DOHH2 (cell line): ENCODE results near the gene MPDZ.

ENCODE experiments used
- EZH2phosphoT487 ChIP-seq: fragments of 200-600 bp; sonication (generic); IDR thresholded peaks from 2 replicates; pipeline ENCODE4 v1.6.1; 2017; ENCODE audit warnings: borderline replicate concordance, mild to moderate bottlenecking, antibody characterized with exemption, low read length, moderate library complexity, mixed read lengths
- TF ChIP-seq, protein P1 (sequence below): fragments of 200-600 bp; sonication (generic); IDR thresholded peaks from one replicate; pipeline ENCODE4 v1.5.1; 2014; ENCODE audit warnings: antibody characterized with exemption, mild to moderate bottlenecking, low read depth, low read length; ENCODE audit not compliant: poor library complexity, severe bottlenecking

DNA sequence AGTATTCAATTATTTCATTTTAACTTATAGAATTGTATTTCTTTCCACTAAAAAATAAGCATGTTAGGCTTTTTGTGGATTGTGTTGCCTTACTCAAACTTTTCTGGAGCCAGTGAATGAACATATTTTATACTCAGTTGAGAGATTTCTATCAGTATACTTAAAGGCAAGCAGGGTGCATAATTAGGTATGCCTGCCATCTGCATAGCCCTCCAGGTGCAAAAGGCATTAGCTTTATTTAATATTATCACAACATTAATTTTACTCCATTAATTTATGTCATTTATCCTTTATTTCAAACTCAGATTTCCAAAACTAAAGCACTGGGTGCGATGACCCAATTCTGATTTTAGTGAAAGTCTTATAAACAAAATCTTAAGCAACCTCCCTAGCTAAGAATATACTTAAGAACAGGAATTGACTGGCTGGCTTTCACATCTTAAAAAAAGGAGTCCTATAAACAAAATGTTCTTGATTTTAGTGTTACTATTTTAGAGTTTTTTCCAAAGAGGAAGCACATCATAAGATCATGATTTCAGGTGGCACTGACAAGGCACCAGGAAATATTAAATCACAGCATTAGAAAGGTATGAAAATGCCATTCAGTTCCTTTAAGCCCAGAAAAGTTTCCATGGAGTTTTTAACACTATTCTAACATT is 178.4 kb downstream of the MPDZ start:
- TF ChIP-seq, protein P1, sequence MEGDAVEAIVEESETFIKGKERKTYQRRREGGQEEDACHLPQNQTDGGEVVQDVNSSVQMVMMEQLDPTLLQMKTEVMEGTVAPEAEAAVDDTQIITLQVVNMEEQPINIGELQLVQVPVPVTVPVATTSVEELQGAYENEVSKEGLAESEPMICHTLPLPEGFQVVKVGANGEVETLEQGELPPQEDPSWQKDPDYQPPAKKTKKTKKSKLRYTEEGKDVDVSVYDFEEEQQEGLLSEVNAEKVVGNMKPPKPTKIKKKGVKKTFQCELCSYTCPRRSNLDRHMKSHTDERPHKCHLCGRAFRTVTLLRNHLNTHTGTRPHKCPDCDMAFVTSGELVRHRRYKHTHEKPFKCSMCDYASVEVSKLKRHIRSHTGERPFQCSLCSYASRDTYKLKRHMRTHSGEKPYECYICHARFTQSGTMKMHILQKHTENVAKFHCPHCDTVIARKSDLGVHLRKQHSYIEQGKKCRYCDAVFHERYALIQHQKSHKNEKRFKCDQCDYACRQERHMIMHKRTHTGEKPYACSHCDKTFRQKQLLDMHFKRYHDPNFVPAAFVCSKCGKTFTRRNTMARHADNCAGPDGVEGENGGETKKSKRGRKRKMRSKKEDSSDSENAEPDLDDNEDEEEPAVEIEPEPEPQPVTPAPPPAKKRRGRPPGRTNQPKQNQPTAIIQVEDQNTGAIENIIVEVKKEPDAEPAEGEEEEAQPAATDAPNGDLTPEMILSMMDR, result no peak
- no peak for TF ChIP-seq EZH2phosphoT487
